Measurements from ENCODE around the gene KRABD2.
"Not testable (repeated sequence)": the region's sequence is repeated elsewhere in the genome, so short reads cannot be mapped to it uniquely, and the experiment has no call there.

Gene KRABD2

GRCh38 chr17:8360751-8361150 is 15.8 kb downstream of the KRABD2 start:
- no peak for DNase-seq (ENCODE audit: low spot score)

- no peak for DNase-seq (ENCODE audit: low spot score)
Observed at GRCh38 chr17:8360260-8360659, 16.2 kb downstream of the KRABD2 start.

GRCh38 chr17:8359769-8360168 is 16.7 kb downstream of the KRABD2 start:
- peak; percentile 54 for DNase-seq (ENCODE audit: low spot score)

- no peak for DNase-seq (ENCODE audit: low spot score)
Observed at GRCh38 chr17:8357910-8358309, 18.6 kb downstream of the KRABD2 start.

- no peak for DNase-seq (ENCODE audit: low spot score)
Observed at GRCh38 chr17:8354236-8354635, 22.3 kb downstream of the KRABD2 start.

GRCh38 chr17:8353736-8354135 is 22.8 kb downstream of the KRABD2 start:
- no peak for DNase-seq (ENCODE audit: low spot score)

GRCh38 chr17:8350339-8350738 is 26.2 kb downstream of the KRABD2 start:
- DNase-seq (ENCODE audit: low spot score), result no peak

GRCh38 chr17:8347001-8347400 is 29.5 kb downstream of the KRABD2 start:
- not testable (repeated sequence) for DNase-seq (ENCODE audit: low spot score)

- DNase-seq (ENCODE audit: low spot score), result no peak
Observed at GRCh38 chr17:8345951-8346665, 30.4 kb downstream of the KRABD2 start.

GRCh38 chr17:8345052-8345690 is 31.3 kb downstream of the KRABD2 start:
- no peak for DNase-seq (ENCODE audit: low spot score)

- no peak for DNase-seq (ENCODE audit: low spot score)
Observed at GRCh38 chr17:8341456-8341855, 35.0 kb downstream of the KRABD2 start.

GRCh38 chr17:8339540-8339939 is 37.0 kb downstream of the KRABD2 start, which contains the start of gene ODF4:
Gene ODF4 (plus strand): TSS chr17:8339840. CDS start chr17:8340052, 212 bp downstream.
- no peak for DNase-seq (ENCODE audit: low spot score)

- DNase-seq (ENCODE audit: low spot score), result no peak
Observed at GRCh38 chr17:8338753-8339140, 37.8 kb downstream of the KRABD2 start.

- no peak for DNase-seq (ENCODE audit: low spot score)
Observed at GRCh38 chr17:8337802-8338752, 38.4 kb downstream of the KRABD2 start.

- no peak for DNase-seq (ENCODE audit: low spot score)
Observed at GRCh38 chr17:8333281-8333680, 43.2 kb downstream of the KRABD2 start.

- no peak for DNase-seq (ENCODE audit: low spot score)
Observed at GRCh38 chr17:8332688-8333087, 43.8 kb downstream of the KRABD2 start.

GRCh38 chr17:8332128-8332527 is 44.4 kb downstream of the KRABD2 start:
- no peak for DNase-seq (ENCODE audit: low spot score)

- no peak for DNase-seq (ENCODE audit: low spot score)
Observed at GRCh38 chr17:8327303-8327649, 49.2 kb downstream of the KRABD2 start.

Data from hepatic stellate cell (primary cell).